Measurements from ENCODE around the gene MXD3. TPM values are rescaled to one million over a fixed set of nuclear protein-coding genes. Genes with fewer than 3 reads are reported as not detected.

Gene MXD3
- total and polyA plus RNA-seq, 2 donors = 4.0 to 11.3 TPM

DNA sequence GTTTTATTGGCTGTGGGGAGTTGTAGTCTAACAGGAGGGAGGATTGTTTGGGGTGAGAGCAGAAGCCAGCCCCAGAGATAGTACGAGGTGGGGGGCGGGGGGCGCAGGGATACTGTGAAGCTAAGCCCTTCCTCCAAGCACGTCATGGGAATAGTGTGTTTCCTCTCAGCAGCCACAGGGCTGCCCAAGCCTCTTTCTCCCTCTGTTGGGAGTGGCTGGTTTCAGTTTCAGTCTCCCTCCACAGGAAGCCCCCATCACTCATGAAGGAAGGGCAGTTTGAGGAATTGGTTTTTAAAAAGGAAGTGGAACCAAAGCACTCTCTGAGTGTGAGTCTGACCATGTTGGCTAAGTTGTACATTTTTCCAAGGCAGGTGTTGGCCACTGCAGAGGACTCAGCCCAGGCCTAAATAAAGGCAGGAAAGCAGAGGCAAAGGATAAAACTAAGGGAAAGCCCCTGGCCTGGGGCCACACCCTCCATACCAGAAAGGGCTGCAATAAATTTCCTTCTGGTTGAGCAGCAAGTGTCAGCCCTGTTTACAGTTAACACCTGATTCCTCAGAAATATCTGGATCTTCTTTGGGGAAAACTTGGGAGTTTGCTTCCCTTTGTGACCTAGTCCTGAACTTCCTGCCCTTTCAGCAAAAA, 11.3 kb downstream of the MXD3 start:
- DNase-seq (ENCODE audit: extremely low spot score) = peak; percentile 35
- H3K27ac ChIP-seq (ENCODE audit: low read depth) = peak overlapping the region; percentile 41
- no peaks in the 10 kb centered on the region for H3K36me3 ChIP-seq (ENCODE audit: insufficient read depth)
- H3K4me1 ChIP-seq (ENCODE audit: insufficient read depth) = peaks cover 2% of the 10 kb centered on the region
- H3K4me3 ChIP-seq (ENCODE audit: low read depth, low read length) = no peak overlapping the region
- 19% methylated on average over 4 of the region's 4 CpGs for WGBS

GRCh38 chr5:177299697-177300096, 12.0 kb downstream of the MXD3 start:
- Histone ChIP-seq H3K4me1 (ENCODE audit: insufficient read depth) (peaks cover 2% of the 10 kb centered on the region), H3K36me3 (ENCODE audit: insufficient read depth) (peaks cover 1% of the 10 kb centered on the region), H3K4me3 (ENCODE audit: low read depth, low read length) (no peak overlapping the region), H3K27ac (ENCODE audit: low read depth) (no peak overlapping the region)
- no peak for DNase-seq (ENCODE audit: extremely low spot score)
- 71% methylated on average over 9 of the region's 9 CpGs for WGBS

GRCh38 chr5:177297922-177298321, 13.8 kb downstream of the MXD3 start:
- Histone ChIP-seq H3K4me1 (ENCODE audit: insufficient read depth) (peaks cover 2% of the 10 kb centered on the region), H3K27ac (ENCODE audit: low read depth) (no peak overlapping the region), H3K4me3 (ENCODE audit: low read depth, low read length) (no peak overlapping the region), H3K36me3 (ENCODE audit: insufficient read depth) (peaks cover 10% of the 10 kb centered on the region)
- DNase-seq (ENCODE audit: extremely low spot score) = no peak
- 86% methylated on average over 2 of the region's 2 CpGs for WGBS

DNA sequence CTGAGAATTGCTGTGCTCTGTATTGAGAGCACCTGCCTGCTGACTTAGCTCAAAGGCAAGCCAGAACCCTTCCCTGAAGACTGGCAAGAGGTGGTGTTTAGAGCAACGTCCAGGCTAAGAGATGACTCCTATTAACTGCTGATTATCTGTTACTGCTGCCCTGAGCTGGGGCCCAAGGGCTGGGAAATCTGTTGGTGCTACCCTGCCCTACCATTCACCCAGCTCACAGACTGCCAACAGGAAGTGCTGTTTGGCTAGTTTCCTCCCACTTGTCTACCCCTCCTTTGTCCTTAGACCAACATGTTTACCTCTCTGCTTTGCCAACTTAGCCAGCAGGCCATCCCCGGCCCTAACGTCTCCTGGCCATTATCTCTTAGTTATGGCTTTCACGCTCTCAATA, 15.1 kb downstream of the MXD3 start:
- no peak for DNase-seq (ENCODE audit: extremely low spot score)
- H3K4me1 ChIP-seq (ENCODE audit: insufficient read depth) = no peaks in the 10 kb centered on the region
- no peak overlapping the region for H3K27ac ChIP-seq (ENCODE audit: low read depth)
- H3K36me3 ChIP-seq (ENCODE audit: insufficient read depth) = peaks cover 10% of the 10 kb centered on the region
- WGBS = 59% methylated on average over 4 of the region's 4 CpGs
- H3K4me3 ChIP-seq (ENCODE audit: low read depth, low read length) = no peak overlapping the region

- H3K36me3 ChIP-seq (ENCODE audit: insufficient read depth) = peaks cover 10% of the 10 kb centered on the region
- H3K4me3 ChIP-seq (ENCODE audit: low read depth, low read length) = no peak overlapping the region
- H3K4me1 ChIP-seq (ENCODE audit: insufficient read depth) = no peaks in the 10 kb centered on the region
- WGBS = 93% methylated on average over 9 of the region's 9 CpGs
- no peak for DNase-seq (ENCODE audit: extremely low spot score)
- no peak overlapping the region for H3K27ac ChIP-seq (ENCODE audit: low read depth)
Observed at GRCh38 chr5:177295924-177296323, 15.8 kb downstream of the MXD3 start.

- WGBS = 86% methylated on average over 3 of the region's 3 CpGs
- no peak overlapping the region for H3K4me3 ChIP-seq (ENCODE audit: low read depth, low read length)
- H3K27ac ChIP-seq (ENCODE audit: low read depth) = no peak overlapping the region
- peaks cover 10% of the 10 kb centered on the region for H3K36me3 ChIP-seq (ENCODE audit: insufficient read depth)
- H3K4me1 ChIP-seq (ENCODE audit: insufficient read depth) = no peaks in the 10 kb centered on the region
- DNase-seq (ENCODE audit: extremely low spot score) = no peak
Observed at GRCh38 chr5:177294632-177295031, 17.1 kb downstream of the MXD3 start.

GRCh38 chr5:177293819-177294581, 17.7 kb downstream of the MXD3 start:
- H3K4me3 ChIP-seq (ENCODE audit: low read depth, low read length) = no peak overlapping the region
- H3K4me1 ChIP-seq (ENCODE audit: insufficient read depth) = no peaks in the 10 kb centered on the region
- H3K27ac ChIP-seq (ENCODE audit: low read depth) = no peak overlapping the region
- H3K36me3 ChIP-seq (ENCODE audit: insufficient read depth) = peaks cover 10% of the 10 kb centered on the region
- WGBS = 94% methylated on average over 12 of the region's 12 CpGs
- DNase-seq (ENCODE audit: extremely low spot score) = no peak

DNA sequence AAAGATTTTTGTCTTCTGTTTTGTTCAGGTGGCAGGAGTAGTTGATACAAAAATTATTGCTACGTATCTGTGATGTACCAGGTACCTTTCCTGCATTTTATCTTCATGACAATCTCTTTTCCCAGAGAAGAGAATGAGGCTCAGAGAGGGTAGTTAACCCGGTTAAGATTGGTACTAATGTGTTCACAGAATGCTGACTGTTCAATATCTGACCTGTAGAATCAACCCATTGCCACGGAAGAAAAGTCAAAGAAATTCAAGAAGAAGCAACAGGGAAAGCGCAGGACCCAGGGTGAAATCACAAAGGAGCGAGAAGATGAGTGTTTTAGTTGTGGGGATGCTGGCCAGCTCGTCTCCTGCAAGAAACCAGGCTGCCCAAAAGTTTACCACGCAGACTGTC, 20.0 kb downstream of the MXD3 start:
- no peaks in the 10 kb centered on the region for H3K4me1 ChIP-seq (ENCODE audit: insufficient read depth)
- peaks cover 12% of the 10 kb centered on the region for H3K36me3 ChIP-seq (ENCODE audit: insufficient read depth)
- no peak for DNase-seq (ENCODE audit: extremely low spot score)
- no peak overlapping the region for H3K27ac ChIP-seq (ENCODE audit: low read depth)
- 97% methylated on average over 7 of the region's 7 CpGs for WGBS
- no peak overlapping the region for H3K4me3 ChIP-seq (ENCODE audit: low read depth, low read length)

DNA sequence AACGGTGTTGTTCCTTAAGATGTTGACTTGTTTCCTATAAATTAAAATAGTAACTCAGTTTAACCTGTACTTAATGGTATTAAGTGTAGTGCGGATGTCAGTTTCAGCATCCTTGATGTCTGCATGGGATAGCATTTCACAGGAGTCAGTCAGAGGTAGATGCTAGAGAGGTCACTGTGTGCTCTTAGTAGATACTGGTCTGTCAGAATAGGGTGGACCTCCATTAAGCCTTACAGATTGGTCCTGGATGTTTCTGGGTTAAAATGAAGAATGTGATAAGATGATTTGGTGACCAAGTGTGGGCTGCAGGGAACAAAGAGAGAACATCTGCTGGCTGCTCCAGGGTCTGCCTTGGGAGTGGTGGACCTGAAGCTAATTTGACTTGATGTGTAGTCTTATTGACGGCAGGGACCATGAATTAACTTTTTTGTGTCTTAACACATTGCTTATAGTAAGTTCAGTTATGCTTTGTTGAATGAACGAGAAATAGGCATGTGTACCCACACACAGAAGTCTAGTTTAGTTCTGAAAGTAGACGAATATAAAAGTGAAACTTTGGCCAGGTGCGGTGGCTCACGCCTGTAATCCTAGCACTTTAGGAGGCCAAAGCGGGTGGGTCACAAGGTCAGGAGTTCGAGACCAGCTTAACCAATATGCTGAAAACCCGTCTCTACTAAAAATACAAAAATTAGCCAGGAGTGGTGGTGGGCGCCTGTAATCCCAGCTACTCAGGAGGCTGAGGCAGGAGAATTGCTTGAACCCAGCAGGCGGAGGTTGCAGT, 20.7 kb downstream of the MXD3 start:
- no peak for DNase-seq (ENCODE audit: extremely low spot score)
- 94% methylated on average over 12 of the region's 12 CpGs for WGBS
- Histone ChIP-seq H3K4me3 (ENCODE audit: low read depth, low read length) (no peak overlapping the region), H3K27ac (ENCODE audit: low read depth) (no peak overlapping the region), H3K4me1 (ENCODE audit: insufficient read depth) (no peaks in the 10 kb centered on the region), H3K36me3 (ENCODE audit: insufficient read depth) (peaks cover 15% of the 10 kb centered on the region)

- no peak for DNase-seq (ENCODE audit: extremely low spot score)
- H3K27ac ChIP-seq (ENCODE audit: low read depth) = no peak overlapping the region
- H3K36me3 ChIP-seq (ENCODE audit: insufficient read depth) = peaks cover 5% of the 10 kb centered on the region
- H3K4me3 ChIP-seq (ENCODE audit: low read depth, low read length) = no peak overlapping the region
- WGBS = 87% methylated on average over 2 of the region's 2 CpGs
- no peaks in the 10 kb centered on the region for H3K4me1 ChIP-seq (ENCODE audit: insufficient read depth)
Observed at GRCh38 chr5:177288191-177288590, 23.5 kb downstream of the MXD3 start.

DNA sequence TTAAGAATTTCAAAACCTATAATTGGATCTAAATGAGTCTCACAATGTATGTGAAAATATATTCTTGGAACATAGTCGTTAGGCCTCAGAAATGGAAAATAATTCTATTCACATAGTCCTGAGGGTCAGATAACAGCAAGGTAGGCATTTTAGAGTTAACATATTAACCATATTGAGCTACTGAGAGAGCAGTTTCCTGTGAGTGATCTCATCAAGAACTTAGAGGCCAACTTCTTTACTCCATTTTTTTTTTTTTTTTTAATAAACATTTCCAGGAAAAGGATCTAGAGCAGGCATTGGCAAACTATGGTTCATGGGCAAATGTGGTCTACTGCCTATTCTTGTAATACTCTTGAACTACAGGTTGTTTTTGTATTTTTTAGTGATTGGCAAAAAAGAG, 34.8 kb downstream of the MXD3 start:
- 61% methylated on average over 1 of the region's 1 CpG for WGBS
- Histone ChIP-seq H3K4me1 (ENCODE audit: insufficient read depth) (no peaks in the 10 kb centered on the region), H3K4me3 (ENCODE audit: low read depth, low read length) (no peak overlapping the region), H3K27ac (ENCODE audit: low read depth) (no peak overlapping the region), H3K36me3 (ENCODE audit: insufficient read depth) (peaks cover 9% of the 10 kb centered on the region)
- DNase-seq (ENCODE audit: extremely low spot score) = no peak

DNA sequence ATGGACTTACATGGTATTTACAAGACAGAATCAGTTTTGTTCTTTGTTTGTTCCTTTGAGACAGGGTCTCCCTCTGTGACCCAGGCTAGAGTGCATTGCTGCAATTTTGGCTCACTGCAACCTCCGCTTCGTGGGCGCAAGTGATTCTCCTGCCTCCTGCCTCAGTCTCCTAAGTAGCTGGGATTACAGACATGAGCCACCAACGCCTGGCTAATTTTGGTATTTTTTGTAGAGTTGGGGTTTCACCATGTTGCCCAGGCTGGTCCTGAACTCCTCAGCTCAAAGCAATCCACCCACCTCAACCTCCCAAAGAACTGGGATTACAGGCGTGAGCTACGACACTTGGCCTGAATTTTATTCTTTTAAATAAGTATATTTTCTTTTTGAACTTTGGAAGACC, 35.8 kb downstream of the MXD3 start:
- 95% methylated on average over 6 of the region's 6 CpGs for WGBS
- Histone ChIP-seq H3K27ac (ENCODE audit: low read depth) (no peak overlapping the region), H3K4me1 (ENCODE audit: insufficient read depth) (no peaks in the 10 kb centered on the region), H3K4me3 (ENCODE audit: low read depth, low read length) (no peak overlapping the region), H3K36me3 (ENCODE audit: insufficient read depth) (peaks cover 9% of the 10 kb centered on the region)
- no peak for DNase-seq (ENCODE audit: extremely low spot score)

DNA sequence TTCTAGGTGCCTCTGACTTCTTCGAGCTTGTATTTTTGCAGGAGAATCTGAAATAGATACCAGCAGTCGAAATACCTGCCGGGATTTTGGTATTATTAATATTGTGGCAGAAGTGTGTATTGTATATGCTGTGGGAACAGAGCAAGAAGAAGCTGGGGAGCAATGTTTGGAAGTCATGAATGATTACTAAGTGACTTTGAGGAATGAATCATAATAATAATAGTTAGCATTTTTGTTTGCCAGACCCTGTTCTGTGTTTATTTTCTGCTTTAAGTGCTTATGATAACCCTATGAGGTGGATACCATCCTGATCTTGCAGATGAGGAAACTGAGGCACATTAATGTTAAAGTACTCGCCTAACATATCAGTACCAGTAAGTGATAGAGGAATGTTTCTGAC, 40.6 kb downstream of the MXD3 start:
- Histone ChIP-seq H3K27ac (ENCODE audit: low read depth) (no peak overlapping the region), H3K4me3 (ENCODE audit: low read depth, low read length) (no peak overlapping the region), H3K4me1 (ENCODE audit: insufficient read depth) (no peaks in the 10 kb centered on the region), H3K36me3 (ENCODE audit: insufficient read depth) (peaks cover 9% of the 10 kb centered on the region)
- 93% methylated on average over 4 of the region's 4 CpGs for WGBS
- DNase-seq (ENCODE audit: extremely low spot score) = no peak

GRCh38 chr5:177270653-177271052, 41.0 kb downstream of the MXD3 start:
- Histone ChIP-seq H3K4me1 (ENCODE audit: insufficient read depth) (no peaks in the 10 kb centered on the region), H3K4me3 (ENCODE audit: low read depth, low read length) (no peak overlapping the region), H3K36me3 (ENCODE audit: insufficient read depth) (peaks cover 6% of the 10 kb centered on the region), H3K27ac (ENCODE audit: low read depth) (no peak overlapping the region)
- DNase-seq (ENCODE audit: extremely low spot score) = no peak
- 88% methylated on average over 3 of the region's 3 CpGs for WGBS
